Aorta (tissue), 5 donors: Measurements from ENCODE around the gene ACKR3. TPM values are rescaled to one million over a fixed set of nuclear protein-coding genes. Genes with fewer than 3 reads are reported as not detected.

Source experiments
- ATAC-seq: fragments of 200-7000 bp; cut with Tn5 transposase; one replicate; pipeline ENCODE4 v1.9.1; 2022; ENCODE audit warnings: moderate library complexity; ENCODE audit not compliant: low FRiP score
- DNase-seq, 2 donors: peaks; one replicate each; pipeline ENCODE4 v3.0.0-alpha.2; 2020
- H3K27ac ChIP-seq, 2 donors: one replicate each; pipeline ENCODE4 v1.5.1; 2013; ENCODE audit warnings: low read length in 2 of 2, mild to moderate bottlenecking in 2 of 2, moderate library complexity in 2 of 2, control low read depth in 1 of 2, inconsistent platforms in 1 of 2, low read depth in 1 of 2
- H3K27me3 ChIP-seq, 2 donors: one replicate each; pipeline ENCODE4 v1.6.1; 2013; ENCODE audit warnings: control low read depth in 1 of 2, low read length in 1 of 2, mild to moderate bottlenecking in 1 of 2, moderate library complexity in 1 of 2; ENCODE audit not compliant: insufficient read depth in 2 of 2, control insufficient read depth in 1 of 2
- H3K36me3 ChIP-seq, 2 donors: one replicate each; pipeline ENCODE4 v1.6.1; 2013; ENCODE audit warnings: control low read depth in 1 of 2, low read length in 1 of 2, mild to moderate bottlenecking in 1 of 2; ENCODE audit not compliant: insufficient read depth in 2 of 2, control insufficient read depth in 1 of 2
- H3K4me1 ChIP-seq, 2 donors: one replicate each; pipeline ENCODE4 v1.6.1; 2013; ENCODE audit warnings: low read length in 2 of 2, control low read depth in 1 of 2, mild to moderate bottlenecking in 1 of 2, moderate library complexity in 1 of 2; ENCODE audit not compliant: insufficient read depth in 2 of 2, control insufficient read depth in 1 of 2
- H3K4me3 ChIP-seq, 2 donors: one replicate each; pipeline ENCODE4 v1.5.1; 2013; ENCODE audit warnings: low read length in 2 of 2, control low read depth in 1 of 2, mild to moderate bottlenecking in 1 of 2
- H3K9me3 ChIP-seq: one replicate; pipeline ENCODE4 v1.6.1; 2013; ENCODE audit warnings: mild to moderate bottlenecking, low read length; ENCODE audit not compliant: control insufficient read depth
- WGBS, 2 donors: extraction: QIAGEN DNeasy Blood & Tissue Kit; methylation state at CpG; one replicate each; pipeline ENCODE4 v1.1.7; 2013; 5-methylcytosine and 5-hydroxymethylcytosine counted together
- intact Hi-C, 2 donors: fragments of 100-400 bp; cut with DNase I; formaldehyde crosslinking; loops; one replicate each; pipeline versions ENCODE4 v1.14.2 to v1.15.0; 2022
- polyA plus RNA-seq, 2 donors: library from polyadenylated mRNA; stranded (reverse); fragments of 200-250 nt; gene quantifications; one replicate each; pipeline ENCODE4 v1.2.3, GENCODE V29; 2013
- total RNA-seq, 2 donors: library from RNA; stranded (reverse); fragmentation: NEBNext Ultra II Directional; extraction: Animal tissue kit (Norgen Biotek cat#: 25700); gene quantifications; one replicate each; pipeline ENCODE4 v1.2.1, GENCODE V29; 2021
- donor health status: healthy with polysubstance abuse.
- donor health status: Bipolar disorder and iron deficiency.
- donor health status: DM: no; HTN: no; CAD: no.
- donor health status: DM: no; HTN: no; CAD: no.
- donor health status: DM: yes; HTN: yes; CAD: no.

The ACKR3 gene
- total and polyA plus RNA-seq, 4 donors: 7.0 to 116 (median 75.5) TPM

- Histone ChIP-seq H3K27ac (no peak overlapping the region), H3K9me3 (no peaks in the 10 kb centered on the region), H3K4me3 (no peak overlapping the region), H3K27me3 (no peaks in the 10 kb centered on the region), H3K36me3 (no peaks in the 10 kb centered on the region), H3K4me1 (no peaks in the 10 kb centered on the region)
- WGBS, 2 donors: 90% methylated on average over 11 of the region's 11 CpGs
- no peak for ATAC-seq
- peak; percentile 8 to 64 for DNase-seq
- intact Hi-C loops: no loop called here
Observed at GRCh38 chr2:236628981-236629605, 59.5 kb downstream of the ACKR3 start.

DNA sequence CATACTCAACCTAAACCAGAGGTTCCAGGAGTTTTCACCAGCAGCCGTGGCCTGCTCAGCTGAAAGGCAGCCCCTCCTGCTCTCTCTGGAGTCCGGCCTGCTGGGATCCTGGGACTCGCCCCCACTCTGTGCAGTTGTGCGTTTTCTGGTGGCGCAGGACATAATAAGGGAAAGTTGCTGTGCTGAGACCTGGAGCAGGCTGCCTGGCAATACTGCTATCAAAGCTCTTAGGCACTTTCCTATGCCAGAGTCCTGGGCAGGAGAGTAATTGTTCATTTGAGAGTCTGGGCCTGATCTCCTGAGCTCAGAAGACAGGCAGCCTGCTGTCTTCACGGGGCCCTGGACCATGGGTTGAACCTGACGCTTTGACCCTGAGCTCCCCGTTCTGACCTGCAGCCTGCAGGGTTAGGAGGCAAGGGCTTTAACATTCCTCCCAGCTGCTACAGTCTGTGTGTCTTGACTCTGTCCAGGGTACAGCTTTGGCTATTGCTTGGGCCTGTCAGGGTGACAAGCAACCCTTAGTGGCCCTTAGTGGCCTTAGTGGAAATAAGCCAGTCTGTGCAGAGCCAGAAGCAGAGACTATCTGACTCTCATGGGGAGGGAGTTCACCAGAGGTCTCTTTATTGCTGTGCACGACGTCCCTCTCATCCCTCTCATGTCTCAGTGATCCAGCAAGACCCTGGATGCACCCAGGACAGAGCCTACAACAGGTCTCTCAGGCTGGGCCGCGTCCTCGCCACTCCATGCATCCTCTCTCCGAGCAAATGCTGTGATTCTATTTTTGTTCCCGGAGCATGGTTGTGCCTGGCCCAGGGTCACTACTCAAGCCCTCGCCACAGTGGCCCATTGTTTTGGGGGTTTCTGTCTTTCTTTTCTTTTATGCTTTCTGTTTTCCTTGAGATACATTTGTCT lies 60.6 kb downstream of the ACKR3 start:
- no peaks in the 10 kb centered on the region for H3K36me3 ChIP-seq
- intact Hi-C loops: no loop called here
- WGBS, 2 donors: 69 to 72% methylated on average over 16 of the region's 16 CpGs
- no peak overlapping the region for H3K4me3 ChIP-seq
- DNase-seq (peak; percentile 39 to 42), ATAC-seq (no peak)
- no peak overlapping the region for H3K27ac ChIP-seq
- no peaks in the 10 kb centered on the region for H3K4me1 ChIP-seq
- H3K9me3 ChIP-seq: no peaks in the 10 kb centered on the region
- H3K27me3 ChIP-seq: no peaks in the 10 kb centered on the region

DNA sequence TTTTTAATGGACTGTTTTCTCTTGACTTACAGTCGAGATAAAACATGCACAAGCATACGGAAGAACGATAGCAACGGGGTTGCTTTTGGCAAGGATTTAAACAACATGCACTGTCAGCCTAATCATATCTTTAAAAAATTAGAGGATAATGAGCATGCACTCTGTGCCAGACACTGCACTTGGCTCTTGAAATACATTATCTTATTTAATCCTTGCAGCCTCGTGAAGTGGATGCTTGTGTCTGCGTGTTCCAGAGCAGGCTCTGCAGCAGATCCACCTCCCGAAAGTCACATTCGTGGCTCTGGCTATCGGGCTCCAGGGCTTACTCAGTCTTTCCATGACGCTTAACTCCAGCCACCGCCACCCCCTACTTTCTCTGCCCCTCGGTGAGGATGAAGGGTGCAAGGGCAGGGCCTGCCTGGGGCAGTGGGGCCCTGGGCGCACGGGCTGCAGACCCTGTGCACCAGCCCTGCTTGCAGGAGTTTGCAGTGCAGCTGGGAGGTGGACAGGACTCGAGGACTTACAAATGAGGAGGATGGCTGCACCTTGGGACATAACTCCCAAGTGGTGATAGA lies 61.7 kb downstream of the ACKR3 start:
- Histone ChIP-seq H3K36me3 (no peaks in the 10 kb centered on the region), H3K9me3 (no peaks in the 10 kb centered on the region), H3K4me1 (no peaks in the 10 kb centered on the region), H3K27ac (no peak overlapping the region), H3K4me3 (no peak overlapping the region), H3K27me3 (no peaks in the 10 kb centered on the region)
- intact Hi-C loops: no loop called here
- ATAC-seq: peak; percentile 22
- WGBS, 2 donors: 16% methylated on average over 15 of the region's 15 CpGs
- DNase-seq: peak; percentile 65 to 76

- no peak overlapping the region for H3K27ac ChIP-seq
- DNase-seq (peak; percentile 38 to 74), ATAC-seq (no peak)
- no peaks in the 10 kb centered on the region for H3K4me1 ChIP-seq
- intact Hi-C loops: no loop called here
- H3K4me3 ChIP-seq: no peak overlapping the region
- no peaks in the 10 kb centered on the region for H3K27me3 ChIP-seq
- H3K36me3 ChIP-seq: no peaks in the 10 kb centered on the region
- H3K9me3 ChIP-seq: no peaks in the 10 kb centered on the region
- WGBS, 2 donors: 77 to 81% methylated on average over 11 of the region's 11 CpGs
Observed at GRCh38 chr2:236631856-236632291, 62.2 kb downstream of the ACKR3 start.
